GM21723 (cell line): ENCODE data around the gene TUBB.
"Not testable (repeated sequence)": the region's sequence is repeated elsewhere in the genome, so short reads cannot be mapped to it uniquely, and the experiment has no call there.

Experiments used
- ATAC-seq: cut with Tn5 transposase; IDR thresholded peaks from one replicate; pipeline ENCODE4 v1.9.1; 2021; ENCODE audit warnings: mild to moderate bottlenecking, moderate library complexity; ENCODE audit not compliant: unreplicated experiment

Gene TUBB

GRCh38 chr6:30717129-30717844, 2.9 kb upstream of the TUBB start, which contains the start of gene MDC1:
Gene MDC1 (minus strand): TSS chr6:30717281. CDS start chr6:30715175, 2,106 bp downstream.
- ATAC-seq = peak; percentile 74

- ATAC-seq = not testable (repeated sequence)
Measured at GRCh38 chr6:30717845-30718720, 2.1 kb upstream of the TUBB start.

GRCh38 chr6:30719356-30719755, 796 bp upstream of the TUBB start:
- no peak for ATAC-seq

- no peak for ATAC-seq
Measured at GRCh38 chr6:30720738-30721197, 616 bp downstream of the TUBB start.

- no peak for ATAC-seq
Measured at GRCh38 chr6:30721198-30722024, 1.3 kb downstream of the TUBB start.

GRCh38 chr6:30722025-30722279, 1.8 kb downstream of the TUBB start:
- not testable (repeated sequence) for ATAC-seq

GRCh38 chr6:30722280-30723112, 2.3 kb downstream of the TUBB start:
- no peak for ATAC-seq

GRCh38 chr6:30723159-30723842, 3.1 kb downstream of the TUBB start:
- not testable (repeated sequence) for ATAC-seq

- ATAC-seq = not testable (repeated sequence)
Measured at GRCh38 chr6:30723843-30724741, 3.9 kb downstream of the TUBB start.

- no peak for ATAC-seq
Measured at GRCh38 chr6:30724906-30725667, 4.9 kb downstream of the TUBB start.

GRCh38 chr6:30725713-30726505, 5.8 kb downstream of the TUBB start:
- ATAC-seq = no peak

GRCh38 chr6:30726506-30727413, 6.6 kb downstream of the TUBB start:
- ATAC-seq = no peak

- no peak for ATAC-seq
Measured at GRCh38 chr6:30727920-30728553, 7.9 kb downstream of the TUBB start.

GRCh38 chr6:30730601-30731435, 10.7 kb downstream of the TUBB start:
- ATAC-seq = peak; percentile 50
